Measurements from ENCODE around the gene MBD5.

Gene MBD5

DNA sequence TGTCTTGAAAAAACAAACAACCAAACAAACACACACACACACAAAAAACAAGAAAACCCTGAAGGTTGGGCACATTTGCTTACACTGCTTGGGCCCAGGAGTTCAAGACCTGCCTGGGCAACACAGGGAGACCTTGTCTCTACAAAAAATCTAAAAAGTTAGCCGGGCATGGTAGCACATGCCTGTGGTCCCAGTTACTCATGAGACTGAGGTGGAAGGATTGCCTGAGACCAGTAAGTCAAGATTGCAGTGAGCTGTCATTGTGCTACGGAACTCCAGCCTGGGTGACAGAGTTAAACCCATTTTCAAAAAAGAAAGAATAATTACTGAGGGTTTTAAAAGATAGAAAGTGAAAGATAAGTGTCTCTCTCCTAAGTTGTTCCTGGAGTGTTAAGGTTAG, 103.4 kb downstream of the MBD5 start:
- no peak for DNase-seq

GRCh38 chr2:148130581-148130980, 109.7 kb downstream of the MBD5 start:
- DNase-seq: no peak

GRCh38 chr2:148132412-148132811, 111.5 kb downstream of the MBD5 start:
- DNase-seq: no peak

GRCh38 chr2:148135705-148136104, 114.8 kb downstream of the MBD5 start:
- no peak for DNase-seq

DNA sequence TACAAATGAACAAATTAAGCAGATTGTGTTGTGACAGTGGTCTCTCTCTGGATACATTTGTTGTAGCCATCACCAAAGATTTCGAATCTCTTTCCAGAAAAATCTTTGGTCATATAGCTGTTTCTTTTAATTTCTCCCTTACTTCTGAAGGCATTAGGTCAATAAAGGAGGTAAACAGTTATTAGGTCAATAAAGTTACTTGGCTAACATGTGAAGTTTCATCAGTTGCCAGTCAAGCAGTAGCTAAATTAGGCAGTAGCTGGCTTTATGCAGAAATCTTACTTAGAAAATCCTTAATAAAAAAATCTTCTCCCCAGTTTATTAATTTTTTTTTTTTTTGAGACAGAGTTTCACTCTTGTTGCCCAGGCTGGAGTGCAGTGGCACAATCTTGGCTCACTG, 115.5 kb downstream of the MBD5 start:
- DNase-seq: no peak

- DNase-seq: no peak
These were observed 141.1 kb downstream of the MBD5 start for GRCh38 chr2:148161909-148162435.

DNA sequence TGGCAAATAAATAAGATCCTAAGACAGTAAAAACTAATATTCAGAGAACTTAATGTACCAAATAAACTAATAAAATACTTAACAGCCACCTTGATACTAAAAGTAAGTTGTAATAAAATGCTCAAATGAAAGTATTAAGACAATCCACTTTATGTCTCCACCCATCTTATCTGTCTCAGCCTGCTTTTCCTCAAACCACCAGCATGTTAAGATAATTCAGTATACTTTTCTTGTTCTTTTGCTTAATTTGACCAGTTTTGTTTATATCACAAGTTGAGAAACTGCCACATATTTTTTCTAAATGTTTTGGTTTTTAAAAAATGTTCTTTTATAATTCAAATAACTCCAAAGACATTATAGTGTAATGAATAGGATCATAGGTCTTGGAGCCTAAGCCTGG, 142.0 kb downstream of the MBD5 start:
- DNase-seq: no peak

GRCh38 chr2:148165975-148166374, 145.1 kb downstream of the MBD5 start:
- no peak for DNase-seq

GRCh38 chr2:148167241-148167766, 146.4 kb downstream of the MBD5 start:
- DNase-seq: no peak

- no peak for DNase-seq
These were observed 147.0 kb downstream of the MBD5 start for GRCh38 chr2:148167855-148168254.

DNA sequence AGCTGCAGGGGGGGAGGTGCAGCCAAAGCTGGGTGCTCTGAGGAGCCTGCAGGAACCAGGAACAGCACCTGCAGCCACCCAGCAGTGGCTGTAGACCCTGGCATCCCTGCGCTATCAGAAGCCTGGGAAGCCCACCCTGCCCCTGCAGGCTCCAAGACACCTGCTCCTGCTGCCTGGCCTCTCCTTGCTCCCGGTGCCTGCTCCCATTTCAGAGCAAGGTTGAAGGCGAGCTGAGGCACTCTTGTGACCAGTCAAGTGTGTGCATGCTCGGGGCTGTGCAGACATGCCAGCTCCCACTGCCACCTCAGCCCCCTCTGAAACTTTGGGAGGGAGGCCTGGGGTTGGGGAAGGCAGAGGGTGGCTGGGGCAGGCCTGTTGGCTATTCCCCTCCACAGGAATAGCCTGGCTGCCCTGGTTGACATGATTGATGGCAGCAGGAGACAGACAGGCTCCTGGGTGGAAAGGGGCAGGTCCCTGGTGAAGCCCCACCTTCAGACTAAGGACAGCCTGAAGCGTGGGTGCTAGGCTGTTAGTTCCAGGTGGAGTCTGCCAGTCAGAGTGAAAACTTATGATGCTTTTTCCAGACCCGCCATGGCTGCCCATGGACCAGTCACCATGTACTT, 151.4 kb downstream of the MBD5 start:
- no peak for DNase-seq

DNA sequence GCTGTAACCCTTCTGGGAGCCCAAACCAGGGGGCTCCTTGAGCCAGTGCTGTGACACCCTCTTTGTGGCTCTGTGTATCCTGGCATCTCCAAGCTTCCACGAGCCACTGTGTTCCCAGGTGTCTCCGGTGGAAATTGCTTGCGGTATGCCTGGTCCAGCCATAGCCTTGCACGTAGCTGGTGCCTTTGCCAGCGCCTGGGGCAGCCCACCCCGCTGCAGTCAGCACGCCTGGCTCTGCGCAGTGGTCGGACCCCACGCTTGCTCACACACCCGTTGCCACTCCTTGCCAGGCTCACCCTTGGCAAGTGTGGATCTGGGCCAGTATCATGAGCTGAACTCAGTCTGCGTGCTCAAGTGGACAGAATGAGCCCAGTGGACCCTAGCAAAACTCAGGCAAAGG, 152.3 kb downstream of the MBD5 start:
- no peak for DNase-seq

DNA sequence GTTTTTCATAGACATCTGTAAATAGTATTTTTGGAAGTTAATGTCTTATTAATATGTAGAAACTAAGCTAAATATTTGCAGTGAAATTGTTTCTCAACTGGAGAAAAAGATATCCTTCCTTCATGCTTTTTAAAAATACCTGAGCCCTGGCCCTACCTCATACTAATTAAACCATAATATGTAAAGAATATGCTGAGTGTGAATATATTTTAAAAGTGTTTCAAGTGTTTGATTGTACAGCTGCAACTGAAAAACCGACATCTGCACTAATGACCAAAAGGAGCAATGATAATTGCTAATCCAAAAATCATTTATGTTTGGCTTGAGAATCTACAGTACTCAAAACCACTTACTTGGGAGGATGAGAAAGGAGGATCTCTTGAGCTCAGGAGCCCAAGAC, 156.7 kb downstream of the MBD5 start:
- DNase-seq: no peak

DNA sequence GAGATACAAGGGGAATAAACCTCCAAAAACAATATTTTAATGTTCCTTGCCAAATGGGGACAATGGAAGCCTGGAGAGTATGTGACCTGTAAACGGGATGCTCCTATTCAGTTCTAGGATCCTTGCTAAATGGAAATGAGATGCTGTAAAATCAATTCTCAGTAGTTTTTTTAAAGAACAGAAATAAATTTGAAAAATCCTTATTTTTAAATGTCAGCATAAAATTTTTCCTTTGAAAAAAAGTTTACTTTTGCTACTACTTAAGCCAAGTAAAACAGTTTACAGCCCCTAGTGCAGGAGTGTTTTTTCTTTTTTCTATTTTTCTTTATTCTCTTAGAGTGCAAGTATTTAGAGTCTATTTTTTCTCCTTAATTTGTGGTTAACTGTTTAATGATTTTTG, 158.8 kb downstream of the MBD5 start:
- DNase-seq: no peak

DNA sequence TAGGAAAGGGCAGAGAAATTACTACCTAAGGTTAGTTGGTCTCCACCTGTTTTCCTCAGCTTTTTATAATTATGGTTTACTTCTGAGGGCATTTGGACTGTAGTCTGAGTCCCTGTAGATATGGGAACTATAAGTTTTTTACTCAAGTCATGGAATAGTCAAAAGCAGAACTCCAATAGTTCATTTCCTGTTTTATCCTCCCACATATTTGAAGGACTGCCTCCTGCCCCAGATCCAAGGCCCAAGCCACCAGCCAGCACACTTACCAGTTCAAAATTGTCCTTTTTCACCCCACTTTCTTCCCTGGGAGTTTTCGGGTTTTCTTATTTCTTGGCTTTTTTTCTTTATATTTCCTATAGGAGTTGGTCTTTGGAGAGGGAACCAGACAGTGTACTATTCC, 164.1 kb downstream of the MBD5 start:
- DNase-seq: no peak

DNA sequence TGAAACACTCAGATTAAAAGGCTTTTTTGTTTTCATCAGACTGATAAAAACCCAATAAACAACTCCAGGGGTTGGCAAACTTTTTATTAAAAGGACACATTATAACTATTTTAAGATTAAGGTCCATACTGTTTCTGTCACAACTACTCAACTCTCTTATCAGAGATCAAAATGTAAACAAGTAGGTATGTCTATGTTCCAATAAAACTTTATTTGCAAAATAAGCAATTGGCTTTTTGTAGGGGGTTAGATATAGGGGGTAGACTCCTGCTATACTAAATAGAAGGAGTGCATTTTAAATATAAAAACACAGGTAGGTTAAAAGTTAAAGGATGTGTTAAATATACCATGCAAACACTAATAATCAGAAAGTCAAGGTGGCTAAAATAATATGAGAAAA, 174.0 kb downstream of the MBD5 start:
- DNase-seq: no peak

DNA sequence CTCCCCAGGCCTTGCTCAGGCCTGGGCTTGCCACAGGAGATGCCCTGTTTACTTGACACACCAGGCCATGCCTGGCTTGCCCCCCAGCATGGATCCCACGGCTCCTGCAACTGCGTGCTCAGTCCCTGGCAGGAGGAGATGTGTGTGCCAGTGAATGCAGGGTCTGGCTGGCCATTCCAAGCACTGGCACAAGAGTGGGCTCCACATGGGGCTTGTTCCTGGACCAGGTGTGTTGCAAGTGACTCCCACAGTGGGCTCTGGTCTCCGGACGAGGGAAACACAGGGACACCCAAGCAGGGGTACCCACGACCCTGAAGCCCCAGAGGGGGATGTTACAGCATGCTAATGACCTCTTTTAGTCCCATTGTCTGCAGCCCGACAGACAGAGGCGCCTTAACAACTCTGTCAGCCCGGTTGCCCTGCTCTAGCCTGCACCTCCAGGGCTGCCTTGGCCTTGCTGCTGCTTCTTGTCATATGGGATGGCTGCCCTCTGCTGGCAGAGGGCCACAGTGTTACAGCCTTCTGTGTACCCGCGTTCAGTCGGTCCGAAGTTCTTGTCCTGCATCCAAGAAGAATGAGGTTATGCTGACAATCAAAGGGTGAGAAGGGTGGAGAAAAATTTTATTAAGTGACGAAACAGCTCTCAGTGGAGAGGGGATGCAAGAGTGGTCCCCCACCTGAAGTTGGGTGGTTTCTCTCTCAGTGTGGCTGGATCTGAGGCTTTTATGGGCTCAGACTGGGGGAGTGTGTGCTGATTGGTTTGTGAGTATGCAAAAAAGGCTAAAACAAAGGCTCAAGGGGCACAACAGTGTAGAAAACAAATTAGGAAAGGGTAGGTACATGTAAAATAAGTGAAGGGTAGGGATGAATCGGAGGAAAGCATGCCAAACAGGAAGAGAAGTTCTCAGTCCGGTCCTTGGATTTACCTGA, 180.4 kb downstream of the MBD5 start:
- peak; percentile 22 to 30 for DNase-seq

DNA sequence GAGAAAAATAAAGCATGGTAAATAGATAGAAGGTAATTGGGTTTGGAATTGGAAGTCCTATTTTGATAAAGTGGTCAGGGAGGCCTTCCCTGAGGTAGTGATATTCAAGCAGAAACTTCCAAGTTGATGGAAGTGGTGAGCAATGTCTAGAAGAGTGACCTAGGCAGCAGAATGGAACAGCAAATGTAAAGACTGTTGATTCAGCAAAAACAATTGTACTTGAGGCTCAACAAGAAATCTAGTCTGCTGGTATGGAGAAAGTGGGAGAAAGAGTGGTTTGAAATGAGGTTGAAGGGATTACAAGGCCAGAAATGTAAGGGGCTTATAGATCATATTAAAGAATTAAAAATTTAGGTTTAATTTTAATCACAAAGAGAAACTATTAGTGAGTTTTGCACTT, 181.3 kb downstream of the MBD5 start:
- DNase-seq: no peak

DNA sequence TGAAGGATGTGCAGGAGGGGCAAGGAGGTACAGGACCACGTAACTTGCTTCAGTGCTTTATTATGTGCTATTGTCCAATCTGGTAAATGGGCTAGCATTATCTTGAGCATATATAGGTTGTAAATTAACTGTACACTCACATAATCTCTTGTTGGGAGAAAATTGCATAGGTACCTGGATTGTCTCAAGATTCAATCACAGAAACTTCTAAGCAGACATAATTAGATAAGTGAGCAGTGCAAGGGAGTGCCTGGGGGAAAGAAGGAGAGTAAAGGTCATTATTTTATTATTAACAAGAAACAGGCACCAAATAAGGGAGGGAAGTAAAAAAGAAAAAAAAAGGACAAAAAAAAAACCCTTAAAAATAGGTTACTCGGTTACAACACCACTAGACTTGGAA, 186.2 kb downstream of the MBD5 start:
- DNase-seq: no peak

GRCh38 chr2:148209603-148210002, 188.7 kb downstream of the MBD5 start:
- DNase-seq: no peak

DNA sequence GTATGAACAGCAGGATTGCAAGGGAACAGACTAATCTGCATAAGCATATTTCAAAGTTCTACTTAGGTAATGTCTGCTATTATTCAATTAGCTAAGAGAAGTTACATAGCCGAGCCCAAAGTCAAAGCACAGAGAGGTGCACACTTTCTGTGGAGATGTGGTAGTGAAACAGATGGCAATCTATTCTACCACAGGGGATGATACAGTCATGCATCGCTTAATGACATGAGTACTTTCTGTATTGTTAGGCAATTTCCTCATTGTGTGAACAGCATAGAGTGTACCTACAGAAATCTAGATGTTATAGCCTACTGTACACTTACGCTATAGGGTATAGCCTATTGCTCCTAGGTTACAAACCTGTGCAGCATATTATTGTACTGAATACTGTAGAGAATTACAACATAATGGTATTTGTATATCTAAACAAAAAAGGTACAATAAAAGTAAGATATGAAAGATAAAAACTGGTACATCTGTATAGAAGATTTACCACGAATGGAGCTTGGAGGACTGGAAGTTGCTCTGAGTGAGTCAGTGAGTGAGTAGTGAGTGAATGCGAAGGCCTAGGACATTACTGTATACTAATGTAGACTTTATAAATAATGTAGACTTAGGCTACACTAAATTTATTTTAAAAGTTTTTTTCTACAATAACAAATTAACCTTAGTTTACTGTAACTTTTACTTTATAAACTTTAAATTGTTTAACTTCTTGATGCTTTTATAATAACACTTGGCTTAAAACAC, 197.6 kb downstream of the MBD5 start:
- DNase-seq: no peak

- DNase-seq: no peak
These were observed 200.3 kb downstream of the MBD5 start for GRCh38 chr2:148221166-148221565.

- DNase-seq: no peak
These were observed 201.0 kb downstream of the MBD5 start for GRCh38 chr2:148221926-148222325.

Measured in CD4-positive, alpha-beta T cell treated with Interleukin-1 beta for 1 hour (primary cell).